Spleen (tissue), 11 donors: Measurements from ENCODE around the gene ULBP2. TPM values are rescaled to one million over a fixed set of nuclear protein-coding genes. Genes with fewer than 3 reads are reported as not detected.
A peak's percentile ranks its signal among the peaks of the same experiment; 100 is the strongest.
"Not testable (repeated sequence)": the region's sequence is repeated elsewhere in the genome, so short reads cannot be mapped to it uniquely, and the experiment has no call there.

ENCODE experiments used
- DNase-seq: peaks from one replicate; pipeline ENCODE4 v3.0.0-alpha.2; 2020
- H3K27ac ChIP-seq, 8 donors: fragments of 200-600 bp; sonication (generic) in 7 of 8; 1 replicate in 4 of 8; 2 replicates in 4 of 8; pipeline versions ENCODE4 v1.5.0 to v1.8.0; 2016 to 2021; ENCODE audit warnings: inconsistent platforms in 4 of 8, mild to moderate bottlenecking in 4 of 8, moderate library complexity in 1 of 8
- H3K27me3 ChIP-seq, 7 donors: fragments of 200-600 bp; sonication (generic) in 6 of 7; replicated peaks in 1 of 7; 1 replicate in 4 of 7; 2 replicates in 3 of 7; pipeline versions ENCODE4 v1.5.0 to v1.8.0; 2016 to 2021; ENCODE audit warnings: inconsistent platforms in 3 of 7, mild to moderate bottlenecking in 1 of 7
- H3K36me3 ChIP-seq, 6 donors: fragments of 200-600 bp; sonication (generic) in 5 of 6; 1 replicate in 4 of 6; 2 replicates in 2 of 6; pipeline versions ENCODE4 v1.5.0 to v1.8.0; 2016 to 2021; ENCODE audit warnings: inconsistent platforms in 2 of 6
- H3K4me1 ChIP-seq, 6 donors: fragments of 200-600 bp; sonication (generic) in 5 of 6; 1 replicate in 3 of 6; 2 replicates in 3 of 6; pipeline versions ENCODE4 v1.5.0 to v1.8.0; 2016 to 2021; ENCODE audit warnings: inconsistent platforms in 3 of 6
- H3K4me3 ChIP-seq, 8 donors: fragments of 200-600 bp; sonication (generic) in 7 of 8; 1 replicate in 4 of 8; 2 replicates in 4 of 8; pipeline versions ENCODE4 v1.5.0 to v1.8.0; 2016 to 2021; ENCODE audit warnings: inconsistent platforms in 4 of 8, mild to moderate bottlenecking in 4 of 8, moderate library complexity in 2 of 8
- H3K9me3 ChIP-seq, 8 donors: fragments of 200-600 bp; sonication (generic) in 7 of 8; 1 replicate in 4 of 8; 2 replicates in 4 of 8; pipeline versions ENCODE4 v1.5.0 to v1.8.0; 2016 to 2021; ENCODE audit warnings: inconsistent platforms in 4 of 8
- CTCF ChIP-seq, 11 experiments: fragments of 200-600 bp in 7 of 11; fragments of 450-650 bp in 4 of 11; sonication (generic) in 4 of 11; IDR thresholded peaks in 8 of 11; conservative IDR thresholded peaks in 3 of 11; 1 replicate in 7 of 11; 2 replicates in 4 of 11; pipeline versions ENCODE4 v1.4.0 to v1.8.0; 2016 to 2021; ENCODE audit warnings: antibody characterized with exemption in 11 of 11, inconsistent platforms in 4 of 11, mild to moderate bottlenecking in 1 of 11
- POLR2A ChIP-seq, 3 donors: fragments of 450-650 bp; IDR thresholded peaks; one replicate each; pipeline ENCODE4 v1.5.1; 2017; ENCODE audit warnings: antibody characterized with exemption in 3 of 3, mild to moderate bottlenecking in 1 of 3
- POLR2AphosphoS5 ChIP-seq, 3 donors: sonication (generic); formaldehyde crosslinking; IDR thresholded peaks; one replicate each; pipeline ENCODE4 v1.5.1; 2017; ENCODE audit warnings: antibody characterized with exemption in 3 of 3
- WGBS, 5 donors: extraction: QIAGEN DNeasy Blood & Tissue Kit in 3 of 5; methylation state at CpG; one replicate each; pipeline versions ENCODE4 v1.1.5 to v1.1.7; 2013 to 2018; 5-methylcytosine and 5-hydroxymethylcytosine counted together
- intact Hi-C: fragments of 100-400 bp; cut with DNase I; formaldehyde crosslinking; loops from one replicate; pipeline ENCODE4 v1.15.0; 2023; ENCODE audit warnings: low total_unique reads
- polyA plus RNA-seq, 3 donors: library from polyadenylated mRNA; stranded (reverse); fragments of 200-250 nt; gene quantifications; one replicate each; pipeline ENCODE4 v1.2.1, GENCODE V29; 2013
- total RNA-seq, 7 donors: library from RNA; depleted of rRNA in 3 of 7; stranded (reverse); fragments of >200 nt in 3 of 7; fragmentation: NEBNext Ultra II Directional in 4 of 7; extraction: Animal tissue kit (Norgen Biotek cat#: 25700) in 4 of 7; gene quantifications; one replicate each; pipeline versions ENCODE4 v1.1.0 to v1.2.1, GENCODE V29; 2016 to 2021
- donor health status: healthy with polysubstance abuse.
- donor health status: DM: no; HTN: no; CAD: no; lungs with moderate emphysema.
- donor health status: DM: no; HTN: no; CAD: no.
- donor health status: Bipolar disorder and iron deficiency.
- donor health status: healthy.
- donor health status: DM: no; HTN: no; CAD: no.
- donor health status: DM: yes; HTN: yes; CAD: no.

The ULBP2 gene
- total and polyA plus RNA-seq, 10 donors, result 0.10 to 0.30 (median 0.20) TPM; not detected in 7

DNA sequence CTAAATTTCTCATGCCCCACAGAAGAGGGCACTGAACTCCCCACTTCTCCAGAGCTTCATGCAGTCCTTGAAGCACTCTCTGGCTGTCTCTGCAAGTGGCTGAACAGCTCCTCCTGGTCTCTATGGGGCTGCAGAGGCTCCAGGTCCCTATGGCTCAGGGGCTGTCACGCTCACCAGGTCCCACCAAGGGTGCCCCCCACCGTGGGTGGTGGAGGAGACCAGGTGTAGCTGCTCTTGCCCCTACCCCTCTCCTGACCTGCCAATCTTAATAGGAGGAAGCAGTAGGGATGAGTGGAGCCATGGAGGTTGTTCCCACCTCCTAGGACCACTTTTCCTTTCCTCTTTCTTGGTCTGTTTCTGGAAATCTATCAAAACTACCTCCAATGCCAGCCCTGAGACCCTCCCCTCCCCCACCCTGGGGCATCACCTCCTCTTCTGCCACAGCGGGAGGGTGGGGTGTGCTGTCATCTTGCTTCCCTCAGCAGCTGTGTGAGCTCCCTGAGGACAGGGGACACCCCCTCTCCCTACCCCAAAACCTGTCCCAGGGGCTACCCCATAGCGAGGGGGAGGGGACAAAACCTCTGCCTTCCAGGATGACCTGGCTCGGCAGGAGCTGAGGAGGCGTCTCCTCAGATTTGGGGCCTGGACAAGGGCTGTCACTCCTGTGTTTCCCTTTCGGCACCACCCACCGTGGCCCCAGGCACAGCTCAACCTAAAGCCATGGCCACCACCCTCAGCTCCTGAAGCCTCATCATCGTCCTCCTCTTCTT is 31.9 kb upstream of the ULBP2 start:
- WGBS, 5 donors, result 79 to 90% (median 87%) methylated on average over 9 of the region's 9 CpGs
- DNase-seq, result no peak
- Histone ChIP-seq H3K4me1 (peaks cover 0 to 10% (median 0%) of the 10 kb centered on the region in 6 donors), H3K36me3 (no peaks in the 10 kb centered on the region), H3K9me3 (peaks cover 0 to 24% (median 17%) of the 10 kb centered on the region in 8 donors), H3K4me3 (no peak overlapping the region), H3K27ac (no peak overlapping the region), H3K27me3 (peaks cover 0 to 27% (median 0%) of the 10 kb centered on the region in 7 donors)
- no peak for TF ChIP-seq CTCF (IDR thresholded peaks at IDR 0.05 in 8 of 11, conservative IDR thresholded peaks at IDR 0.05 in 3 of 11)
- no peak for TF ChIP-seq POLR2A (IDR thresholded peaks at IDR 0.05)
- no peak for TF ChIP-seq POLR2AphosphoS5 (IDR thresholded peaks at IDR 0.05)
- intact Hi-C loops, result no loop called here

GRCh38 chr6:149910721-149911151 is 31.1 kb upstream of the ULBP2 start:
- TF ChIP-seq CTCF (IDR thresholded peaks at IDR 0.05 in 8 of 11, conservative IDR thresholded peaks at IDR 0.05 in 3 of 11), result no peak
- no peak for TF ChIP-seq POLR2A (IDR thresholded peaks at IDR 0.05)
- TF ChIP-seq POLR2AphosphoS5 (IDR thresholded peaks at IDR 0.05), result no peak
- DNase-seq, result peak; percentile 31
- 91 to 96% (median 94%) methylated on average over 23 of the region's 23 CpGs for WGBS, 5 donors
- H3K4me1 ChIP-seq, result peaks cover 0 to 6% (median 0%) of the 10 kb centered on the region in 6 donors
- H3K27ac ChIP-seq, result no peak overlapping the region
- H3K9me3 ChIP-seq, result peaks cover 0 to 24% (median 17%) of the 10 kb centered on the region in 8 donors
- intact Hi-C loops, result no loop called here
- no peaks in the 10 kb centered on the region for H3K36me3 ChIP-seq
- peaks cover 0 to 27% (median 0%) of the 10 kb centered on the region in 7 donors for H3K27me3 ChIP-seq
- no peak overlapping the region for H3K4me3 ChIP-seq

DNA sequence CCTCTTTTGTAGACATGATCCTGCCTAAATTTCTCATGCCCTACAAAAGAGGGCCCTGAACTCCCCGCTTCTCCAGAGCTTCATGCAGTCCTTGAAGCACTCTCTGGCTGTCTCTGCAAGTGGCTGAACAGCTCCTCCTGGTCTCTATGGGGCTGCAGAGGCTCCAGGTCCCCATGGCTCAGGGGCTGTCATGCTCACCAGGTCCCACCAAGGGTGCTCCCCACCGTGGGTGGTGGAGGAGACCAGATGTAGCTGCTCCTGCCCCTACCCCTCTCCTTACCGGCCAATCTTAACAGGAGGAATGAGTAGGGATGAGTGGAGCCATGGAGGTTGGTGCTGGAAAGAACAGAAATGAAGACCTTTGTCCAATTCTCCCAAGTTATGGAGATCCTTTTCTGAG is 29.1 kb upstream of the ULBP2 start:
- intact Hi-C loops, H3K27ac ChIP-seq, H3K4me3 ChIP-seq, H3K36me3 ChIP-seq, H3K4me1 ChIP-seq: not testable (repeated sequence)
- H3K9me3 ChIP-seq, result peaks cover 0 to 20% (median 15%) of the 10 kb centered on the region in 8 donors
- H3K27me3 ChIP-seq, result peaks cover 0 to 27% (median 0%) of the 10 kb centered on the region in 7 donors
- WGBS, 5 donors, result 46 to 83% (median 79%) methylated on average over 3 of the region's 3 CpGs
- peak; percentile 32 for DNase-seq

DNA sequence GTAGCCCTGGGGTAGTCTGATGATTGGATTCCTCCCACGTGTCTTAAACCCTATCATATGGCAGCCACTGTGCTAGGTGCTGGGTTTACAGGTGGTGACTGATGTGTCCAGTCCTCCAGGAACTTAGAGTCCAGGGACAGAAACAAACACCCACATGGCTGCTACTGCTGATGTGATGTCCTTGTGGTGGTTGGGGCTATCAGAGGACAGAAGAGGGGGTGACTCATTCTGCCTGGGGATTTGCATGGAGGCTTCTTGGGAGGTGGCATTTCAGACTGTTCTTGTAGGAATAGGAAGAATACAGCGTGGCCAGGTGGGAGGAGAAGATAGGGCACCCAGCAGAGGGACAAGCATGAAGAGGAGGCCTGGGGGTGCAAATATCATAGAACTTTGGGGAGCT is 28.7 kb upstream of the ULBP2 start:
- TF ChIP-seq CTCF (IDR thresholded peaks at IDR 0.05 in 8 of 11, conservative IDR thresholded peaks at IDR 0.05 in 3 of 11) (no peak), POLR2A (IDR thresholded peaks at IDR 0.05) (no peak)
- H3K4me1 ChIP-seq, result no peaks in the 10 kb centered on the region
- intact Hi-C loops, result no loop called here
- H3K9me3 ChIP-seq, result peaks cover 0 to 16% (median 11%) of the 10 kb centered on the region in 8 donors
- 64 to 77% (median 66%) methylated on average over 2 of the region's 2 CpGs for WGBS, 5 donors
- no peak overlapping the region for H3K27ac ChIP-seq
- no peak for DNase-seq
- H3K4me3 ChIP-seq, result no peak overlapping the region
- no peaks in the 10 kb centered on the region for H3K36me3 ChIP-seq
- peaks cover 0 to 27% (median 0%) of the 10 kb centered on the region in 7 donors for H3K27me3 ChIP-seq
